ENCODE results near the gene HERC2. TPM values are rescaled to one million over a fixed set of nuclear protein-coding genes. Genes with fewer than 3 reads are reported as not detected.
A peak's percentile ranks its signal among the peaks of the same experiment; 100 is the strongest.

HERC2 gene
- total RNA-seq, 1 experiment from 2014 or later, result 69.2 TPM

GRCh38 chr15:28178290-28178689 is 143.7 kb downstream of the HERC2 start:
- Histone ChIP-seq H3K9ac (ENCODE audit: extremely low read depth, insufficient read length, low read length) (no peak overlapping the region), H4K91ac (ENCODE audit: insufficient read length, low read depth, low read length) (no peak overlapping the region), H4K5ac (ENCODE audit: insufficient read length, low read depth, low read length) (no peak overlapping the region), H2AK5ac (ENCODE audit: insufficient read length, low read length) (no peak overlapping the region), H3T11ph (ENCODE audit: low read length) (no peak overlapping the region), H3K4me2 (ENCODE audit: insufficient read depth, insufficient read length, low read length) (no peak overlapping the region), H3K14ac (ENCODE audit: insufficient read depth, low read length) (no peak overlapping the region), H3K9me3 (ENCODE audit: control insufficient read depth, low read depth, low read length) (no peaks in the 10 kb centered on the region), H2BK120ac (ENCODE audit: low read depth, low read length, poor library complexity, severe bottlenecking) (no peak overlapping the region), H3K23me2 (ENCODE audit: insufficient read length, low read depth, low read length, poor library complexity, severe bottlenecking) (no peaks in the 10 kb centered on the region), H3K79me2 (ENCODE audit: insufficient read depth, low read length) (no peaks in the 10 kb centered on the region), H3K79me1 (ENCODE audit: insufficient read depth, low read depth, low read length, poor library complexity, severe bottlenecking) (no peaks in the 10 kb centered on the region), H2BK20ac (ENCODE audit: low read depth, low read length, poor library complexity, severe bottlenecking) (no peak overlapping the region), H2AFZ (ENCODE audit: low read length) (no peak overlapping the region), H4K20me1 (ENCODE audit: control insufficient read depth, insufficient read depth, insufficient read length) (no peaks in the 10 kb centered on the region), H3K4ac (ENCODE audit: low read depth, low read length) (no peak overlapping the region), H3K4me1 (ENCODE audit: insufficient read depth, low read length) (no peaks in the 10 kb centered on the region), H2BK5ac (ENCODE audit: insufficient read length, low read length) (no peak overlapping the region), H4K8ac (replicated peaks; ENCODE audit: insufficient read length, low read depth, low read length) (no peak overlapping the region), H3K23ac (ENCODE audit: insufficient read length, low read depth, low read length) (no peak overlapping the region), H2BK12ac (ENCODE audit: insufficient read length, low read depth, low read length) (no peak overlapping the region), H2BK15ac (ENCODE audit: low read depth, low read length) (no peak overlapping the region), H3K27me3 (ENCODE audit: insufficient read depth, low read length) (no peaks in the 10 kb centered on the region), H3K18ac (ENCODE audit: insufficient read length, low read depth, low read length) (no peak overlapping the region), H3K27ac (ENCODE audit: insufficient read length, low read depth, low read length) (no peak overlapping the region), H3K56ac (ENCODE audit: insufficient read length, low read depth, low read length) (no peak overlapping the region)
- no peak for DNase-seq
- peaks cover 37 to 65% (median 59%) of the 10 kb centered on the region in 3 experiments for H3K36me3 Mint-ChIP-seq (ENCODE audit: insufficient read depth in 1 of 3, low read depth in 3 of 3)
- peak overlapping the region in 1 of 3 experiments; percentile 75; a peak in 1 of 7 replicates for H3K27ac Mint-ChIP-seq
- TF ChIP-seq CTCF (conservative IDR thresholded peaks at IDR 0.05), result no peak
- H3K4me1 Mint-ChIP-seq, result no peaks in the 10 kb centered on the region
- WGBS (ENCODE audit: extremely low coverage, insufficient read length, low lambda C conversion rate), result no CpG with 5 or more reads among the region's 3 CpGs
- no peaks in the 10 kb centered on the region; the same call in 1 of the 2 replicates for H3K27me3 Mint-ChIP-seq (ENCODE audit: low read depth)
- no peaks in the 10 kb centered on the region for H3K9me3 Mint-ChIP-seq
- no peak overlapping the region for H3K4me3 Mint-ChIP-seq

Data from H9 (cell line).